Measurements from ENCODE around the gene HDLBP. TPM values are rescaled to one million over a fixed set of nuclear protein-coding genes. Genes with fewer than 3 reads are reported as not detected.

Gene HDLBP
- total and polyA plus RNA-seq, 2 experiments from 2014 or later = 230 to 306 TPM

DNA sequence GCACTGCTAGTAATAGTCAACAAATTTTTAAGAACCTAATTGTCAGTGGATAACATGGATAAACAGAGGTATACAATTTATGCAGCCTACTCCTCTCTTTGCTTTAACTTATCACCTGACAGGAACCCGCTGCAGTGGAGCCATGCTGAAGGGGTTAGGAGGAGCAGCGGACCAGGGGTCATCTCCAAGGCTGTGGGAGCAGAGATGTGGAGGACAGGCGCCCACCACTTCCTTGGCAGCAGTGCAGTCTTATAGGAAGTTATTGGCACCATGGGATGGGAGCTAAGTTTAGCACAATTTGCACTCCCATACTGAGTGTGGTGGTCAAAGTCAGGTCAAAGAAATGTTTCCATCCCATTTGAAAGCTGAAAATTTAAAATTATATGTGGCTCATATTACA is 35.6 kb downstream of the HDLBP start:
- H3K4me1 ChIP-seq (ENCODE audit: insufficient read depth) = peaks cover 16% of the 10 kb centered on the region
- peak overlapping the region; percentile 59 for H3K27ac ChIP-seq (ENCODE audit: low read depth)
- H3K4me3 Mint-ChIP-seq = no peak overlapping the region
- H4K20me1 ChIP-seq (replicated peaks; ENCODE audit: insufficient read depth) = peaks cover 50% of the 10 kb centered on the region
- no peak for TF ChIP-seq ZNF114 (CRISPR knock-in tag; IDR thresholded peaks at IDR 0.05)
- TF ChIP-seq, protein P1, sequence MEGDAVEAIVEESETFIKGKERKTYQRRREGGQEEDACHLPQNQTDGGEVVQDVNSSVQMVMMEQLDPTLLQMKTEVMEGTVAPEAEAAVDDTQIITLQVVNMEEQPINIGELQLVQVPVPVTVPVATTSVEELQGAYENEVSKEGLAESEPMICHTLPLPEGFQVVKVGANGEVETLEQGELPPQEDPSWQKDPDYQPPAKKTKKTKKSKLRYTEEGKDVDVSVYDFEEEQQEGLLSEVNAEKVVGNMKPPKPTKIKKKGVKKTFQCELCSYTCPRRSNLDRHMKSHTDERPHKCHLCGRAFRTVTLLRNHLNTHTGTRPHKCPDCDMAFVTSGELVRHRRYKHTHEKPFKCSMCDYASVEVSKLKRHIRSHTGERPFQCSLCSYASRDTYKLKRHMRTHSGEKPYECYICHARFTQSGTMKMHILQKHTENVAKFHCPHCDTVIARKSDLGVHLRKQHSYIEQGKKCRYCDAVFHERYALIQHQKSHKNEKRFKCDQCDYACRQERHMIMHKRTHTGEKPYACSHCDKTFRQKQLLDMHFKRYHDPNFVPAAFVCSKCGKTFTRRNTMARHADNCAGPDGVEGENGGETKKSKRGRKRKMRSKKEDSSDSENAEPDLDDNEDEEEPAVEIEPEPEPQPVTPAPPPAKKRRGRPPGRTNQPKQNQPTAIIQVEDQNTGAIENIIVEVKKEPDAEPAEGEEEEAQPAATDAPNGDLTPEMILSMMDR (conservative IDR thresholded peaks at IDR 0.05; ENCODE audit: low read depth in 2 of 2) = no peak
- H2AFZ ChIP-seq = no peak overlapping the region
- H3K4me3 ChIP-seq = no peak overlapping the region
- H3K27me3 ChIP-seq (ENCODE audit: insufficient read depth) = no peaks in the 10 kb centered on the region
- no peaks in the 10 kb centered on the region for H3K9me3 Mint-ChIP-seq
- no peaks in the 10 kb centered on the region for H3K36me3 ChIP-seq (ENCODE audit: insufficient read depth)
- H3K27ac Mint-ChIP-seq = peak overlapping the region; percentile 89
- peaks cover 100% of the 10 kb centered on the region for H3K79me2 ChIP-seq (replicated peaks; ENCODE audit: insufficient read depth)
- peak; percentile 73 for ATAC-seq
- no peaks in the 10 kb centered on the region for H3K27me3 Mint-ChIP-seq (ENCODE audit: insufficient read depth, low read depth, poor library complexity)
- peaks cover 16% of the 10 kb centered on the region for H3K4me1 Mint-ChIP-seq
- no peak for DNase-seq (ENCODE audit: low spot score)
- H3K36me3 Mint-ChIP-seq (ENCODE audit: low read depth) = 0 out of 3 replicates have a peak, but pooled peaks cover 3% of the 10 kb centered on the region
- peak overlapping the region; percentile 41; the same call in 1 of the 2 replicates for H3K4me2 ChIP-seq
- H3K9me2 ChIP-seq (ENCODE audit: insufficient read depth) = no peaks in the 10 kb centered on the region
- H3F3A ChIP-seq (replicated peaks; ENCODE audit: low read depth) = no peaks in the 10 kb centered on the region

DNA sequence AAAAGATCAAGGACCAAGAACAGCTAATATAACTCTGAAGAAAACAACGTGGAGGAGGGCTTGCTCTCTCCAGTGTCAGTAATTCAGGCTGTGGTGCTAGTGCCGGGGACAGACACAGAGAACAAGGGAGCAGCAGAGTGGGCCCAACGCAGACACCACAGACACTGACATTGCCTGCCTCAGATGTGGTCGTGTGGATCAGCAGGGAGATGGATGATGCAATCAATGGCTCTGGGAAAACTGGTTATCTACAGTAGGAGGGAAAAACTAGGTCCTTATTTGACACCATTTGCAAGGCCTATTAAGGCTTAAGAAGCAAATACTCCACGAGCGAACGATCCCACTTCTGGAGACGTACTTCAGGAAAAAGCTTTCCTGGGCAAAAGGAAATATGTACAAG is 36.1 kb downstream of the HDLBP start:
- Mint-ChIP-seq H3K36me3 (ENCODE audit: low read depth) (0 out of 3 replicates have a peak, but pooled peaks cover 3% of the 10 kb centered on the region), H3K4me3 (peak overlapping the region; percentile 4; the same call in 1 of the 3 replicates), H3K27me3 (ENCODE audit: insufficient read depth, low read depth, poor library complexity) (no peaks in the 10 kb centered on the region), H3K4me1 (peaks cover 18% of the 10 kb centered on the region), H3K9me3 (no peaks in the 10 kb centered on the region), H3K27ac (peak overlapping the region; percentile 89)
- peak overlapping the region; percentile 59 for H3K27ac ChIP-seq (ENCODE audit: low read depth)
- peaks cover 100% of the 10 kb centered on the region for H3K79me2 ChIP-seq (replicated peaks; ENCODE audit: insufficient read depth)
- H2AFZ ChIP-seq = no peak overlapping the region
- no peaks in the 10 kb centered on the region for H3K36me3 ChIP-seq (ENCODE audit: insufficient read depth)
- no peak for DNase-seq (ENCODE audit: low spot score)
- no peaks in the 10 kb centered on the region for H3K27me3 ChIP-seq (ENCODE audit: insufficient read depth)
- no peak overlapping the region for H3K4me3 ChIP-seq
- peak overlapping the region; percentile 41; the same call in 1 of the 2 replicates for H3K4me2 ChIP-seq
- H4K20me1 ChIP-seq (replicated peaks; ENCODE audit: insufficient read depth) = peaks cover 50% of the 10 kb centered on the region
- peaks cover 16% of the 10 kb centered on the region for H3K4me1 ChIP-seq (ENCODE audit: insufficient read depth)
- no peaks in the 10 kb centered on the region for H3F3A ChIP-seq (replicated peaks; ENCODE audit: low read depth)
- ATAC-seq = peak; percentile 80
- H3K9me2 ChIP-seq (ENCODE audit: insufficient read depth) = no peaks in the 10 kb centered on the region
- TF ChIP-seq ZNF331 (CRISPR knock-in tag; IDR thresholded peaks at IDR 0.05; ENCODE audit: low read depth) = no peak
- no peak for TF ChIP-seq EZH2phosphoT487 (IDR thresholded peaks at IDR 0.05; ENCODE audit: unreplicated experiment)
- no peak for TF ChIP-seq STAT1 (IDR thresholded peaks at IDR 0.05; ENCODE audit: unreplicated experiment)
- TF ChIP-seq, protein P2, sequence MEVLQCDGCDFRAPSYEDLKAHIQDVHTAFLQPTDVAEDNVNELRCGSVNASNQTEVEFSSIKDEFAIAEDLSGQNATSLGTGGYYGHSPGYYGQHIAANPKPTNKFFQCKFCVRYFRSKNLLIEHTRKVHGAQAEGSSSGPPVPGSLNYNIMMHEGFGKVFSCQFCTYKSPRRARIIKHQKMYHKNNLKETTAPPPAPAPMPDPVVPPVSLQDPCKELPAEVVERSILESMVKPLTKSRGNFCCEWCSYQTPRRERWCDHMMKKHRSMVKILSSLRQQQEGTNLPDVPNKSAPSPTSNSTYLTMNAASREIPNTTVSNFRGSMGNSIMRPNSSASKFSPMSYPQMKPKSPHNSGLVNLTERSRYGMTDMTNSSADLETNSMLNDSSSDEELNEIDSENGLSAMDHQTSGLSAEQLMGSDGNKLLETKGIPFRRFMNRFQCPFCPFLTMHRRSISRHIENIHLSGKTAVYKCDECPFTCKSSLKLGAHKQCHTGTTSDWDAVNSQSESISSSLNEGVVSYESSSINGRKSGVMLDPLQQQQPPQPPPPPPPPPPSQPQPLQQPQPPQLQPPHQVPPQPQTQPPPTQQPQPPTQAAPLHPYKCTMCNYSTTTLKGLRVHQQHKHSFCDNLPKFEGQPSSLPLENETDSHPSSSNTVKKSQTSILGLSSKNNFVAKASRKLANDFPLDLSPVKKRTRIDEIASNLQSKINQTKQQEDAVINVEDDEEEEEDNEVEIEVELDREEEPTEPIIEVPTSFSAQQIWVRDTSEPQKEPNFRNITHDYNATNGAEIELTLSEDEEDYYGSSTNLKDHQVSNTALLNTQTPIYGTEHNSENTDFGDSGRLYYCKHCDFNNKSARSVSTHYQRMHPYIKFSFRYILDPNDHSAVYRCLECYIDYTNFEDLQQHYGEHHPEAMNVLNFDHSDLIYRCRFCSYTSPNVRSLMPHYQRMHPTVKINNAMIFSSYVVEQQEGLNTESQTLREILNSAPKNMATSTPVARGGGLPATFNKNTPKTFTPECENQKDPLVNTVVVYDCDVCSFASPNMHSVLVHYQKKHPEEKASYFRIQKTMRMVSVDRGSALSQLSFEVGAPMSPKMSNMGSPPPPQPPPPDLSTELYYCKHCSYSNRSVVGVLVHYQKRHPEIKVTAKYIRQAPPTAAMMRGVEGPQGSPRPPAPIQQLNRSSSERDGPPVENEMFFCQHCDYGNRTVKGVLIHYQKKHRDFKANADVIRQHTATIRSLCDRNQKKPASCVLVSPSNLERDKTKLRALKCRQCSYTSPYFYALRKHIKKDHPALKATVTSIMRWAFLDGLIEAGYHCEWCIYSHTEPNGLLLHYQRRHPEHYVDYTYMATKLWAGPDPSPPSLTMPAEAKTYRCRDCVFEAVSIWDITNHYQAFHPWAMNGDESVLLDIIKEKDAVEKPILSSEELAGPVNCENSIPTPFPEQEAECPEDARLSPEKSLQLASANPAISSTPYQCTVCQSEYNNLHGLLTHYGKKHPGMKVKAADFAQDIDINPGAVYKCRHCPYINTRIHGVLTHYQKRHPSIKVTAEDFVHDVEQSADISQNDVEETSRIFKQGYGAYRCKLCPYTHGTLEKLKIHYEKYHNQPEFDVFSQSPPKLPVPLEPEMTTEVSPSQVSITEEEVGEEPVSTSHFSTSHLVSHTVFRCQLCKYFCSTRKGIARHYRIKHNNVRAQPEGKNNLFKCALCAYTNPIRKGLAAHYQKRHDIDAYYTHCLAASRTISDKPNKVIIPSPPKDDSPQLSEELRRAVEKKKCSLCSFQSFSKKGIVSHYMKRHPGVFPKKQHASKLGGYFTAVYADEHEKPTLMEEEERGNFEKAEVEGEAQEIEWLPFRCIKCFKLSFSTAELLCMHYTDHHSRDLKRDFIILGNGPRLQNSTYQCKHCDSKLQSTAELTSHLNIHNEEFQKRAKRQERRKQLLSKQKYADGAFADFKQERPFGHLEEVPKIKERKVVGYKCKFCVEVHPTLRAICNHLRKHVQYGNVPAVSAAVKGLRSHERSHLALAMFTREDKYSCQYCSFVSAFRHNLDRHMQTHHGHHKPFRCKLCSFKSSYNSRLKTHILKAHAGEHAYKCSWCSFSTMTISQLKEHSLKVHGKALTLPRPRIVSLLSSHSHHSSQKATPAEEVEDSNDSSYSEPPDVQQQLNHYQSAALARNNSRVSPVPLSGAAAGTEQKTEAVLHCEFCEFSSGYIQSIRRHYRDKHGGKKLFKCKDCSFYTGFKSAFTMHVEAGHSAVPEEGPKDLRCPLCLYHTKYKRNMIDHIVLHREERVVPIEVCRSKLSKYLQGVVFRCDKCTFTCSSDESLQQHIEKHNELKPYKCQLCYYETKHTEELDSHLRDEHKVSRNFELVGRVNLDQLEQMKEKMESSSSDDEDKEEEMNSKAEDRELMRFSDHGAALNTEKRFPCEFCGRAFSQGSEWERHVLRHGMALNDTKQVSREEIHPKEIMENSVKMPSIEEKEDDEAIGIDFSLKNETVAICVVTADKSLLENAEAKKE (CRISPR knock-in tag; IDR thresholded peaks at IDR 0.05) = no peak
- no peak for TF ChIP-seq EZH2 (IDR thresholded peaks at IDR 0.05; ENCODE audit: low read depth, unreplicated experiment)
- TF ChIP-seq NANOG (IDR thresholded peaks at IDR 0.05; ENCODE audit: borderline replicate concordance) = no peak
- TF ChIP-seq, protein P3, sequence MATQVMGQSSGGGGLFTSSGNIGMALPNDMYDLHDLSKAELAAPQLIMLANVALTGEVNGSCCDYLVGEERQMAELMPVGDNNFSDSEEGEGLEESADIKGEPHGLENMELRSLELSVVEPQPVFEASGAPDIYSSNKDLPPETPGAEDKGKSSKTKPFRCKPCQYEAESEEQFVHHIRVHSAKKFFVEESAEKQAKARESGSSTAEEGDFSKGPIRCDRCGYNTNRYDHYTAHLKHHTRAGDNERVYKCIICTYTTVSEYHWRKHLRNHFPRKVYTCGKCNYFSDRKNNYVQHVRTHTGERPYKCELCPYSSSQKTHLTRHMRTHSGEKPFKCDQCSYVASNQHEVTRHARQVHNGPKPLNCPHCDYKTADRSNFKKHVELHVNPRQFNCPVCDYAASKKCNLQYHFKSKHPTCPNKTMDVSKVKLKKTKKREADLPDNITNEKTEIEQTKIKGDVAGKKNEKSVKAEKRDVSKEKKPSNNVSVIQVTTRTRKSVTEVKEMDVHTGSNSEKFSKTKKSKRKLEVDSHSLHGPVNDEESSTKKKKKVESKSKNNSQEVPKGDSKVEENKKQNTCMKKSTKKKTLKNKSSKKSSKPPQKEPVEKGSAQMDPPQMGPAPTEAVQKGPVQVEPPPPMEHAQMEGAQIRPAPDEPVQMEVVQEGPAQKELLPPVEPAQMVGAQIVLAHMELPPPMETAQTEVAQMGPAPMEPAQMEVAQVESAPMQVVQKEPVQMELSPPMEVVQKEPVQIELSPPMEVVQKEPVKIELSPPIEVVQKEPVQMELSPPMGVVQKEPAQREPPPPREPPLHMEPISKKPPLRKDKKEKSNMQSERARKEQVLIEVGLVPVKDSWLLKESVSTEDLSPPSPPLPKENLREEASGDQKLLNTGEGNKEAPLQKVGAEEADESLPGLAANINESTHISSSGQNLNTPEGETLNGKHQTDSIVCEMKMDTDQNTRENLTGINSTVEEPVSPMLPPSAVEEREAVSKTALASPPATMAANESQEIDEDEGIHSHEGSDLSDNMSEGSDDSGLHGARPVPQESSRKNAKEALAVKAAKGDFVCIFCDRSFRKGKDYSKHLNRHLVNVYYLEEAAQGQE (IDR thresholded peaks at IDR 0.05; ENCODE audit: unreplicated experiment) = no peak
- TF ChIP-seq POLR2AphosphoS5 (IDR thresholded peaks at IDR 0.05; ENCODE audit: low read depth) = no peak
- no peak for TF ChIP-seq CREB1 (CRISPR knock-in tag; IDR thresholded peaks at IDR 0.05; ENCODE audit: low read depth)
